Suprapubic skin (tissue), 3 donors: Measurements from ENCODE around the gene AFP.

Experiments
- POLR2AphosphoS5 ChIP-seq, 3 donors: sonication (generic); formaldehyde crosslinking; IDR thresholded peaks; one replicate each; pipeline ENCODE4 v1.6.1; 2017; ENCODE audit warnings: antibody characterized with exemption in 3 of 3
- TF ChIP-seq, protein P1 (sequence below), 2 donors: fragments of 200-600 bp in 1 of 2; fragments of 450-650 bp in 1 of 2; sonication (generic) in 1 of 2; IDR thresholded peaks; one replicate each; pipeline ENCODE4 v1.5.1; 2016 to 2019; ENCODE audit warnings: antibody characterized with exemption in 2 of 2, mild to moderate bottlenecking in 1 of 2, moderate library complexity in 1 of 2

DNA sequence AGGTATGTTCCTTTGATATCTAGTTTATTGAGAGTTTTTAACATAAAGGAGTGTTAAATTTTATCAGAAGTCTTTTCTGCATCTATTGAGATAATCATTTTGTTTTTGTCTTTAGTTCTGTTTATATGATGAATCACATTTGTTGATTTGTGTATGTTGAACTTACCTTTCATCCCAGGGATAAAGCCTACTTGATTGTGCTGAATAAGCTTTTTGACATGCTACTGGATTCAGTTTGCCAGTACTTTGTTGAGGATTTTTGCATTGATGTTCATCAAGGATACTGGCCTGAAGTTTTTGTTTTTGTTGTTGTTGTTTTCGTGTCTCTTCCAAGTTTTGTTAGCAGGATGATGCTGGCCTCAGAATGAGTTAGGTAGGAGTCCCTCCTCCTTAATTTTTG, 34.7 kb downstream of the AFP start:
- TF ChIP-seq POLR2AphosphoS5 (IDR thresholded peaks at IDR 0.05), result no peak
- TF ChIP-seq, protein P1, sequence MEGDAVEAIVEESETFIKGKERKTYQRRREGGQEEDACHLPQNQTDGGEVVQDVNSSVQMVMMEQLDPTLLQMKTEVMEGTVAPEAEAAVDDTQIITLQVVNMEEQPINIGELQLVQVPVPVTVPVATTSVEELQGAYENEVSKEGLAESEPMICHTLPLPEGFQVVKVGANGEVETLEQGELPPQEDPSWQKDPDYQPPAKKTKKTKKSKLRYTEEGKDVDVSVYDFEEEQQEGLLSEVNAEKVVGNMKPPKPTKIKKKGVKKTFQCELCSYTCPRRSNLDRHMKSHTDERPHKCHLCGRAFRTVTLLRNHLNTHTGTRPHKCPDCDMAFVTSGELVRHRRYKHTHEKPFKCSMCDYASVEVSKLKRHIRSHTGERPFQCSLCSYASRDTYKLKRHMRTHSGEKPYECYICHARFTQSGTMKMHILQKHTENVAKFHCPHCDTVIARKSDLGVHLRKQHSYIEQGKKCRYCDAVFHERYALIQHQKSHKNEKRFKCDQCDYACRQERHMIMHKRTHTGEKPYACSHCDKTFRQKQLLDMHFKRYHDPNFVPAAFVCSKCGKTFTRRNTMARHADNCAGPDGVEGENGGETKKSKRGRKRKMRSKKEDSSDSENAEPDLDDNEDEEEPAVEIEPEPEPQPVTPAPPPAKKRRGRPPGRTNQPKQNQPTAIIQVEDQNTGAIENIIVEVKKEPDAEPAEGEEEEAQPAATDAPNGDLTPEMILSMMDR (IDR thresholded peaks at IDR 0.05), result no peak
